Stimulated activated CD4-positive, alpha-beta T cell treated with anti-CD3 and anti-CD28 coated beads, TNF-alpha, amount 100 ng/mL, for 4 hours (primary cell): Measurements from ENCODE around the gene HOXB6.

Experiments
- DNase-seq, 3 experiments: peaks; one replicate each; pipeline ENCODE4 v3.0.0-alpha.2; 2020; ENCODE audit warnings: low read depth in 3 of 3

Gene HOXB6

DNA sequence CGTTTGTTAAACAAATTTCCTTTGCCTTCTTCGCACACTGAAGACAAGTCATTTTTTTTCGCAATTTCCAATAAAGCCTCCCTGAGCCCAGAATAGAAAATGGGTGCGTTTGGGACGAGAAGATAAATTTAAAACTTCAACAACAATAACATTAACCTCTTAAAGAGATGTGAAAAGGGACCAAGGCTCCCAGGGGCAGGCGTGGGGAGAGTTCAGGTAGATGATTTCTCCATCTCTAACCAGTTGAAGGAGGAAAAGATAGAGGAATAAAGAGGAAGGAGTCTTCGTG lies 25.4 kb downstream of the HOXB6 start:
- DNase-seq = no peak

DNA sequence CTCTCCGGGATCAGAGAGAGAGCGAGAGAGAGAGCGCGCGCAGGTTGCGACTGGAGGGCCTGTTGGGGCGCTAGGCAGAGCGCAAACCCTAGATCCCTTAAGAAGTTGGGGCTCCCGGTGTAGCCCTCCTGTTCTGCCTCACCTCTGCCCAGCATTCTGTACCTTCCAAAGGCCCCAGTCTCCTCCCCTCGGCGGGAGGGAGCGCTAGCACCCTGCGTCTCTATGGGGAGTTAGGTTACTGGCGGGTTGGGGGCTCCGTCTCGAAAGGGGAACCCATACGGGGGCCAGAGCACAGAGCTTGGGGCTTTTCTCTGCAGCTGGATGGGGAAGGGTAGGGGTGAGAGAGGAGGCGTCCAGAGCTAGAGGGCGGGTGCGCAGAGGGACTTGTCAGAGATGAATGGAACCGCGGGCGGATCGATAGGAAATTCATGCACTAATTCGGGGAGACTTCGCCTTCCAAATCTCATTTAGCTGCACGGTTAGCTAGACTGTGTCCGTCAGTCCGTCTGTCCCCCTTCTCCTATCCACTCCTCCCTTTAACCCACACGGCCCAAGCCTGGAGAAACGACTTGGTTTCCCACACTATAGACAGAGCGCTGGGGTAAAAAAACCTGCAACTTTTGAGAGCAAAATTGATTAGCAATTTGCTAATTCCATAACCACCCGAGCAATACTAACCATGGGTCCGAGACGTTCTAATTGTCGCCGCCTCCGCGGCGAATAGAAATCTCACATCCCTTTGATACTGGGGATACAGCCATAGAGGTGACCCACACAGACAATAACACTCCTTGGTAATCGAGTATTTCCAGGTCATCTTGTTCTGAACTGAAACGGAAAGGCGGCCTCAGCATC lies 25.9 kb downstream of the HOXB6 start:
- DNase-seq = no peak

DNA sequence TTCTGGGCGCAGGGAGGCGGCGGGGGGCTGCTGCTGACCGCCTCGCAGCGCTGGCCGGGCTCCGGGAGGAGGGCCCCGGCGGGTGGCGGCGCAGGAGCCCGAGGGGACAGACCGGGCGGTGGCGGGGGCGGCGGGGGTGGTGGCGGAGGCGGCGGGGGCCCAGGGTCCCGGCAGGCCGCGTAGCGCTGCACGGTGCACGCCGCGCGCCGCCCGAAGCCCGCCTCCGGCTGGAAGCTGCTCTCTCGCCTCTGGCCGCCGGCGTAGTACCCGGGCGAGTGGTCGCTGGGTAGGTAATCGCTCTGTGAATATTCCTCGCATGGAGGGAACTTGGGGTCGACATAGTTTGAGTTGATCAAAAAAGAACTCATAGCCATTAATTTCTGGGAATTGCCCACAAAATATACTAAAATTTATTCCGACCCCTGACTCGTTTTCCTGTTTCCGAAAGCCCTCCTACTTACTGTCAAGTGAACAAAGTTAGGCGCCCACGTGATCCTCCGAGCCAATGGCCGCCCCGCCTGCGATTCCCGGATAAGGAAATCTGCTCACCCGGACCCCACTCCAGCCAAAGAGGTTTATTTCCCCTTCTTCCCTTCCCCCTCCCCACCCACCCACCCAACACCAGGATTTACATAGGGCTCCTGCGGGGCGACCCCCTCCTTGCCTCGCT lies 26.7 kb downstream of the HOXB6 start, which contains the start of gene HOXB4:
HOXB4 (minus strand) TSS at position 405 of the 670 bp plus-strand sequence; CDS start at position 374, 31 bp downstream.
- peak in 2 of 3 experiments; percentile 37 to 45 for DNase-seq

DNA sequence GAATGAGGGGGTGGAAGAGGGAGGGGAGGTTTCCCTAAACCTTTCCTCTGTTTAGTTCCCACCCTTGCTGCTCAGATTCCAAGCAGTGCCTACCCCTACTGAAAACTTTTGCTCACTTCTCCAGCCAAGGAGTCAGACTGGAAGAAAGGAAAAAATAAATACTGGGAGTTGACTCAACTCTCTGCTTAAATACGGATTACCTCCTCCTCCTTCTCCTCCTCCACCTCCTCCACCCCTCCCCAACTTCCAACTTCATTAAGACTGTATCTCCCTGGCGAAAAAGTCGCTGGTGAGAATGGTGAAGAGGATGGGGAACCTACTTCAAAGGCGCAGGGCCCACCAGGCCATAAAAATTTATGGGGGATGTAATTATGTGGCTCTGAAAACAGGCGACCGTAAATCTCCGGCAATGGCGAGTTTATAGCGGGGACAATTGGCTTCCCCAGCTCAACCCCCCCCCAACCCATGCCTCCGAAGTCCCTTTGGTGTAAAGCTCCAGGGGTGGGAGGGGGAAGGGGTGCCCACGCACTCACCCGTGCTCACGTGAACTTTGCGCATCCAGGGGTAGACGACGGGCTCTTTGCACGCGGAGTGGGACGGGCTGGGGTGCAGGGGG lies 27.3 kb downstream of the HOXB6 start:
- no peak for DNase-seq

DNA sequence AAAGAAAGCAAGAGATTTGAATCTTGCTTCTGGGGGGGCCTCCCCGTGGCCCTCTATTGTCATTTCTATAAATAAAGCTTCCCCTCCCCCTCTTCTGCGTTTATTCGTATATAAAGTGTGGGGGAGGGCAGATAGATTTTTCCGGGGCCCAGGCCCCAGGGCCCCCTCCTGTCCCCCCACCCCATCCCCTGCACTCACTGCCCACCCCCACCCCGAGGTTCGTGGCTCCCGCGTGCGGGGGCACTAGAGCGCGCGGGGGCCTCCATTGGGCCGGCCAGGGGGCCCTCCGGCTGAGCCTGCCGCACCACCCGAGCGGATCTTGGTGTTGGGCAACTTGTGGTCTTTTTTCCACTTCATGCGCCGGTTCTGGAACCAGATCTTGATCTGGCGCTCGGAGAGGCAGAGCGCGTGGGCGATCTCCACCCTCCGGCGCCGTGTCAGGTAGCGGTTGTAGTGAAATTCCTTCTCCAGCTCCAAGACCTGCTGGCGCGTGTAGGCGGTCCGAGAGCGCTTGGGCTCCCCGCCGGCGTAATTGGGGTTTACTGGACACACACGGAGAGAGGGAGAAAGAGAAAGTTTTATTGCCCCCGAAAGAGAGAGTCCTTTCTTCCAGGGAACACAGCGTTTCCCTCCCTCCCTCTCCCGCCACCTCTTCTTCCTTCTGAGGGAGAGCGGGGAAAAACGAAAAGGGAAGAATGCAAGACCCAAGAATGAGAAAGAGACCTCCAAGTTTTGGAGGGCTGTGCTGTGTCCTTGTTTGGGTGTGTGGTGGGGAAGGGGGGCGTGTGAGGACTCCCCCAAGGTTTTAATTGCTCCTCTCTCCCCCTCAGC lies 28.1 kb downstream of the HOXB6 start:
- no peak for DNase-seq

DNA sequence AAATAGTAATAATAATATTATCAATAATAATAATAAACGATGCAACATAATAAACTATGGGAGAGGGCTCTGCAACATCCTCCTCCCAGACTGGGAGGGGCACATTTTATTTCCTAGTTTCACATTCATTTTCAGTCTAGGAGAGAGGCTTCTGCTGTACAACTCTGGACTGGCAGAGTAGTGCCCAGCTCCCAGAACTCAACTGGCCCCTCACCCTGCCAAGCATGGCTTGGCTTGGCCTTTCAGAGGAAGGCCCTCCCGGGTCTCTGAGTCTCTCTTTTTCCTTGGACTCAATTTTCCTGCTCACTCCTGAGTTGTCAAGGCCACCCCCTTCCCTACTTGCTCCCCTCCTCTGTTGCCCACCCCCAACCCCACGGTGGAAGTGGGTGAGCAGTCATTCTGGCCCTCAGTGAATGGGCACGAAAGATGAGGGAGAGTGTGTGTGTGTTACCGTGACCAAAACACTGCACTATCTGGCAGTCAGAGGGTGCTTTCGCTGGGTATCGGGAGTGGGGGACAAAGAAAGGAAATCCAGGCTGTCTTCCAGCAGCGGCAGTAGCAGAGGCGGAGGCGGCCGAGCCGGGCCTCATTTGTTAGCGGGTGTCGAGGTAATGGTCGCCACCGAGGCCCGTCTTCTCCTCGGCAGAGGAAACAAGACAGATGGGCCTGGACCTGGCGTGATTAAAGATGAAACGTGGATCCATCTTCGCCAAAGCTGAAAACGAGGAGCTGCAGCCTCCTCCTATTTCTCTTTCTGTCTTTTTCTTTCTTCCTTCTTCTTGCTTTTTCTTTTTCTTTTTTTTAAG lies 28.9 kb downstream of the HOXB6 start:
- no peak for DNase-seq

DNA sequence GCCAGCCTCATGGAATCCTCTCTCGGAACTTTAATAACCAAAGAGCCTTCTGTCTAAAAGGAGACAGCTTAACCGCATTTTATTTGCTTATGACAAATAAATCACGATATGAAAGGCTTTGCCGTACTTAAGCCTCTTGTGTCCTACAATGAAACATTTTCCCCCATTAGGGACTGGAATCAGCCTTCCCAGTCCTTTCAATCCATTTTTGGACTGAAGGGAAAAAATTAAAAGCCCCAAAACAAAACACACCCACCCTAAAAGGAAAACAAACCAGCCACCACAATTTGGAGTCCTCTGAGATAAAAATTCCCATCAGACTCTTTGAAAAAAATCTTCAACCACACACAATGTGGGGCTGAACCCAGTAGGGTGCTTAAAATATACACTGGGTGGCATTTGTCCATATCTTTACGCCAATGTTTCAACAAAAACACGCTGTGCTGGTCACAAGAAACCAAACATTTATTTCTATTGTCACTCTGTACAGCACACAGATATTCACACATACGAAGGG lies 29.7 kb downstream of the HOXB6 start:
- no peak for DNase-seq

DNA sequence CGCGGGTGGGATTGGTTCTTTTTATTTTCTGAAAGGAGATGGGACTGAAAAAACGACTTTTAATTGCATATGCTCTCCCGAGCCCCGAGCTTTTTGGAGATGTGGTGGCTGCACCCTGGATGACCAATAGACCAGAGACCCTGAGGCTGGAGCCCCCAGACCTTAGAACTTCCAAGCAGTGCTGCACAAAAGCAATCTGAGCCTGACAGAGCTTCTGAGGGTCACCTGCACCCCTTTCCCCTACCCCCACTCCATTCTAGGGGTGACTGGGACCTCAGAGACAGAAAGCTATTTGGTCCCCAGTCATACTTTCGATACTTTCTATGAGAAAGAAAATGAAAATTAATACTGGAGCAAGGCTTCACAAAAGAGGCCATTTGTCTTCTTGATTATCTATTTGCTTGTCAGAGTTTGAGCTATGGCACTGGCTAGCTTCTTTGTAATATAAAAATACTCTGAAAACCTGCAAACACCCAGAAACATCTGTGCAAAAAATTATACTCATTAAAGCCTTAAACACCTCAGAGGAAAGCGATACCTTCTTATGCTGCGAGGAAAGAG lies 30.2 kb downstream of the HOXB6 start:
- DNase-seq = no peak

DNA sequence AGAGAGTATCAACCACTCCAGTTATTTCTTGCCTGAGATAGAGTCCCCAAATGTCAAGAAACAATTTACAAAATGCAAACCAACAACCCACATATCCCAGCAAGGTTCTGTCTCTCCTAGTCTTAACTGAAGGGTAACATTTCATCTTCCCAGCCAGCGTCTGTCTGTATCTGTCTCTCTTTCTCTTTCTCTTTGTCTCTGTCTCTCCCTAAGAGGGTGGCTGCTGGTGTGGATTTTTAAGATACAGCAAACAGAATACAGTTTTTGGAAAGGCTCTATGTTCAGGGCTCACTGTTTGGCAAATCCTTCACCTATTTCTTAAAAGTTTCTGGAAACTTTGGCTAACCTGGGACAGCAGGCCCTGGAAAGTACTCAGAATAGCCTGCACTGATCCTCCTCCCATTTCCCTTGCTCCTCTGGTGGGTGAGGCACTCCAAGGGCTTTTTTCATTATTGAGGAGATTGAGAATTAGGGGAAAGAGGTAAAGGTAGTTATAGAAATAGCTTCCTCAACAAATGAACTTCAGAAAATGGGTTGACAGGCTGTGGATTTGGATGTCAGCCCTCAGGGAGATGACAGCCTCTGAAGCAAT lies 32.9 kb downstream of the HOXB6 start:
- DNase-seq = no peak

DNA sequence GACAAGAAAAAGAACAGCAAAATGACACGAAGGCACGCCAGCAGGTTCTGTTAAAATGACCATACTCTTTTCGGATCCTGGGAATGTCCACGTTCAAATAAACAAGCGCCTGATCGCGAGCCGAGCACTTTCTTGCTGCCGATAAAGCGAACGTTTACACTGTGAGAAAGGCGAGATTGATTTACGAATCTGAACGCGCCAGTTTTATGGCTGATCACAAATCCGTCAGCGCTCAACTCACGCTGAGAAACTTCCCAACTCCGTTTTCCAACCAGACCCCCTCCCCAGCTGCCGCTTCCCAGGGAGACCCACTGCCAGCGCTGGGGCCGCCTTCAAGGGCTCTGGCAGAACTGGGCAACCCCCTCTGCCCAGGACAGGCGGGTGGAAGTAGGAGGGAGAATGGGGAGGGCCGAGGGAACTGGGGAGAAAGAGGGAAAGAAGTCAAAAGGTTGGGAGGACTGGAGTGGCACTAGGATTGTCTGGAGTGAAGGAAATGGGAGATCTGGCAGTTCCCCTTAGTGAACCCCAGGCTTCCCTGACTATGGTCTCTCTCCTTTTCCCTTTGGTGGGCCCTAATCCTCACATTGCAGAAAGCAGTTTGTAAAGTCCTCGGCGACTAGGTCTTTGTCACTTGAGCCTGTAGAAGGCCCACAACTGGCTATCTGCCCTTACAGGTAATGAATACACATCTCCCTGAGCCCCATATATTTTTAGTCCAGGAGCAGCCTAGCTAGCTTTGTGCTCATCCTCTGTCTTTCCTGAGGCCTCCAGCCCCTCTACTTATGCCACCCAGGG lies 33.6 kb downstream of the HOXB6 start:
- no peak for DNase-seq

DNA sequence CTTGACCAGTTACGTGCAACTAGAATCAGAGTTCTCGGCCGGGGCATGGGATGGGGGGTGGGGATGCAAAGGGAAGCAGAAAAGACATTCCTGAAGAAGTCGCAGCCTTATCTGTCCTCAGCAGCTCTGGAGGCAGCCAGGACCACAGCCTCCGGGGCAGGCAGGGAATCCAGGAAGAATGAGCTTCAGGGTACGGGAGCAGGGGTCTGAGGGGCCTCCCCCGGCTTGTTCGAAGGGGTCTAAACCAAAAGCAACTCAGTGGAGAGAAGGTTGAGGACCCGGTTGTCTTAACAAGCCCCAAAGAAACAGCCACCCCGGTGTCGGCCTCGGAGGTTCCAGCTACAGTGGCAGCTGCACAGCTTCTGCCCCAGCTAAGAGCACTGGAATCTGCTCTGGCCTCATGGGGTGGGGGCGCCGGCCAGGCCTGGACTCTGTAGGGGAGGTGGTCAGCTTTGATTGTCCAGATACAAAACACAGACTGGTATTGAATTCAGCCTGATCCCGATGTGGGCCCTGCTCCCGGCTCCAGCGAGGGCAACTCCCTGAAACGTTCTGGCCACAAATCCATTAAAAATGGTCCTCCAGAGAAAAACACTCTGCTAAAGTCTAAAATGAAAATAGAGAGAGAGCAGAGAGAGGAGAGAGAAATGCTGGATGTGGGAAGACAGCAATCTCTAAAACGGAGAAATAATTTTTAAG lies 34.3 kb downstream of the HOXB6 start:
- DNase-seq = no peak

DNA sequence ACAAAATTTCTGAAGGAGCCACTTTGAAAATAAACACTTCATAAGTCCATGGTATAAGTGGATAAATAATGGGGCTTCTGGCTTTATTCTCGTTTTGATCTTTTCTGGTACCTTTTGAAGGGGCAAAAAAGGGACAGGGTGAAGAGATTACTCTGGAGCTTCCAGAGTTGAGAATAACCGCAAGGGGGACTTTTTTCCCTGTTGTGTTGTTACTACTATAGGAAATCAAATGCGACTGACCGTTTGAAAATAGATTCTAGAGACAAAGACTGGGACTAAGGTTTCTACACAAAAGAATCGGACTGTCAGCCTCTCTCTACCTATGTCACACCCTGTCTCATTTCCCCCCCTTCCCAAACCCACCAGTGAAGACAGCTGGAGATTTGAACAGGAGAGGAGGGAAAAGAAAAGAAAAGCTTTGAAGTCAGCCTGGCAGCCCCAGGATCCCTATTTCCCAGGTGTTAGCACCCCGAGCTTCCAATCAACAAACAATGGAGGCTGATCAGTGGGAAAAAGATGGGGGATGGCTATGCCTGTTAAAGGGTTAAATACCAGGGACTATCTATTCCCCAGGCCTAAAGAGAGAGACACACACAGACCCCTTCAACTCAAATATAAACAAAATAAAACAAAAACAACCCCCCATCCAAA lies 35.0 kb downstream of the HOXB6 start:
- no peak for DNase-seq

DNA sequence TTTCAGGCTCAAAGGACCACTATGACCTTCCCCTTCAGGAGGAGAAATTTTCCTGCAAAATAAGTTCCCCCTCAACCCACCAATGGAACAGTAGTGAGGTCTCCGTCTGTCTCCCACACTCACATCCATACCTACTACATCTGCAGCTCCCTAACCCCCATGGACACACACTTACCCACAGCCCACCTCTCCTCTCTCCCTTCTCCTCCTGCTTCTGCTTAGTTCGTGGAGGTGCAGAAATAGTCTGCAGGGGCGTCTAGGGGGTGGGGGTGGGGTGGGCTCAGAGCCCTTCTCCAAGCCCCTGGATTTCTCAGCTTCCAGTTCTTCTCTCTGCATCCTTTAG lies 35.6 kb downstream of the HOXB6 start:
- no peak for DNase-seq

DNA sequence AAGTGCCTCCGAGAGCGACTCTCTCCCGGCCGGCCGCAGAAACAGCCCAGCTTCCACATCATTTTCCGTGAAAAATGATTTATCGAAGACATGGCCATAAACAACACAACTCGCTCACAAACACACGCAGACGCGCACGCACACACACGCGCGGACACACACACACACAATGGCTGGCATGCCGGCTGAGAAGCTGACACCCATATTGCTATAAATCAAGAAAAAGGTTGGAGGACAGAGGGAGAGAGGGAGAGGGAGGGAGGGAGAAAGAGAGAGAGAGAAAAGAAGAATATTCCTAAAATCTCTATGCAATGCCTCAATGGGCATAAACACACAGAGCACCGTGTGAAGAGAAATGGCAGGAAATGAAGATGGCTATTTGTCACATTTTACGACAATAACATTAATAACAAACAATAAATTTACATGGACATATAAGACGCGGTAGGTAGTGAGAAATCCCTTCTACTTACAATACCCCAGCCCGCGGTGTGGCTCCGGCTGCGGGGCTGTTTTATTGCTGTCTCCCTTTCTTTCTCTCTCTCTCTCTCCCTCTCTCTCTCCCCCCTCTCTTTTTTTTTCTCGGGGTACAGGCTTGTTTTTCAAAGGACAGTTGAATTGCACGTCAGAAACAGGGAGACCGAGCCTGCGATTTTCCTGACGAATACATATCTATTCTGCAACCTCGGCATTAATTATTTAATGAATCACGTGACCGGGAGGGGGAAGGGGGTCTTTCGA lies 36.1 kb downstream of the HOXB6 start:
- no peak for DNase-seq

DNA sequence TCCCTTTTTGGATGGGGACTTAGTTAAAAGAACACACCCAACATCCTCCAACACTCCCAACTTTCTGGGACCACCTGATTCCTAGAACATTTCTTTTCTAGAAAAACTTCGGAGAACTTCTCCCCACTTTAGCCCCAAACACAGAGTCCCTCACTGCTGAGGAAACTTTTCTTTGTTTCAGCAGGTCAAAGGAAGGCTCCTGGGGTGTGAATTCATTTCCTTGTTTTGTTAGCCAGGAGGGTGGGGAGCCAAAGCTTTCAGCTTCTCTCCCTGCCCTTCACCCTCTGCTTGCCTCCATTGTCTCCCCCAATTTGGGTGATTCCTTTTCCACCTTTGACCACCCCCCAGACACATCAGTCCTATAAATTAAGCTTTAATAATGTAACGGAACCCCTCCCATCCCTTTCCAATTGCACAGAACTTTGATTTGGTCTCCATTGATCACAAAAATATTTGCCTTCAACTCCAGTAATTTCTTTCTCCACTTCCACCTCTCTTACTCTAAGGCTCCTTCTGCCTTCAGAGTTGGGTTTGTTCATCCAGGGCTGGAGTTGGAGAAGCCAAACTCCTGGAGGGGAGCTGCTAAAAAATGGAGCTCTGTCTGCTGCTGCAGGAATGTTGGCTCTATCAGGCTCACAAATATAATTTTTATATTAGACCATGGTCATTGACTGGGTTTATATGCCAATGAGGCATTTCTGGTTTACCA lies 37.0 kb downstream of the HOXB6 start:
- no peak for DNase-seq

DNA sequence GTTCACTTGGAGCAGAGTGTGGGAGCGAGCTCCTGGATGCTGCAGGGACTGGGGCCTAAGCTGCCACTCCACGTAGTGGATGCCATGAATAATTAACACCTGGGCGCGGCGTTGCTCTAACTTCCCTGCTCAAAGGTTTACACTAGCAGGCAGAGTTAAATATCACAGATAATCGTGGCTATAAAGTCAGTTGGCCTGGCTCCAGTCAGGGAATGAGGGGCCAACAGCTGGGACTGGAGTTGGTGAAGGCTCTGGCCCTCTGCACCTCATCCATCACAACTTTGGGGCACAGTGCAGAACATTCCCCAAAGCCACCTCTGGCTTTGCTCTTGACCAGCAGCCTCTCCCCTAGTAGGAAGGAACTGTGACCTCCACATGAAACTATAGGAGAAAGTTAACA lies 37.6 kb downstream of the HOXB6 start:
- no peak for DNase-seq

DNA sequence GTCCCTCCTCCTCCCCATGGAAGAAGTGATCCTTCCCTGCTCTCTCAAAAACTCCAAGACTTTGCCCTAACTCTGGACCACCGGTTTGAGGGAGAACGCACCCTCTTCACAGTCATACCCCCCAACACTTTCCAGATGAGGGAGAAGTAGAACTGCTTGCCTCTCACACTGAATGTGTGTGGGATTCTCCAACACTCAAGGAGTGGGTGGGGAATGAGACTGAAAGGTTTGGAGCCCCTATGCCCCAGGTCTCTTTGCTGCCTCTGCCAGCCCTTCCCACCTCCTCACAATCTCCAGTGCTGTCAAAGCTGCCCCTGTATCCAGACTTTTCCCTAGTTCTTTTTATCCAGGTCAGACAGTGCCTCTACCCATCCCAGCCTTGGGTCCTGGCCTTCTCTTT lies 38.1 kb downstream of the HOXB6 start:
- DNase-seq = no peak
